PFSK-1 (cell line): Measurements from ENCODE around the gene FADD.

Source experiments
- FOXP2 ChIP-seq: optimal IDR thresholded peaks from 2 replicates; pipeline ENCODE3; 2011; ENCODE audit warnings: borderline replicate concordance, control low read depth, inconsistent platforms; ENCODE audit not compliant: insufficient read depth; ENCODE audit errors: extremely low read length, extremely low read depth
- POLR2AphosphoS5 ChIP-seq: IDR thresholded peaks from 2 replicates; pipeline ENCODE4 v1.6.1; 2012; ENCODE audit warnings: low read depth, mild to moderate bottlenecking, control low read depth, low read length, moderate library complexity
- REST ChIP-seq, 2 experiments: IDR thresholded peaks; 2 replicates each; pipeline versions ENCODE4 v1.6.1 to v1.8.0; 2011 to 2012; ENCODE audit warnings: low read depth in 2 of 2, low read length in 2 of 2, control low read depth in 1 of 2, inconsistent platforms in 1 of 2, mild to moderate bottlenecking in 1 of 2, moderate library complexity in 1 of 2; ENCODE audit not compliant: insufficient read depth in 1 of 2
- SIN3A ChIP-seq: IDR thresholded peaks from 2 replicates; pipeline ENCODE4 v1.6.1; 2012; ENCODE audit warnings: mild to moderate bottlenecking, low read length, moderate library complexity, borderline replicate concordance; ENCODE audit not compliant: insufficient read depth
- TAF1 ChIP-seq: IDR thresholded peaks from 2 replicates; pipeline ENCODE4 v1.6.1; 2012; ENCODE audit warnings: low read length, control low read depth, borderline replicate concordance; ENCODE audit not compliant: insufficient read depth

FADD gene

GRCh38 chr11:70192666-70193410, 10.3 kb upstream of the FADD start:
- no peak for TF ChIP-seq SIN3A
- no peak for TF ChIP-seq FOXP2
- no peak for TF ChIP-seq REST (IDR thresholded peaks at IDR 0.05; ENCODE audit: insufficient read depth in 1 of 2, low read depth in 2 of 2, low read length in 2 of 2)
- TF ChIP-seq TAF1 = no peak
- no peak for TF ChIP-seq POLR2AphosphoS5

- TF ChIP-seq FOXP2 = no peak
- TF ChIP-seq REST (IDR thresholded peaks at IDR 0.05; ENCODE audit: insufficient read depth in 1 of 2, low read depth in 2 of 2, low read length in 2 of 2) = no peak
- TF ChIP-seq POLR2AphosphoS5 = no peak
- TF ChIP-seq TAF1 = no peak
- no peak for TF ChIP-seq SIN3A
Observed at GRCh38 chr11:70193411-70194292, 9.4 kb upstream of the FADD start.

DNA sequence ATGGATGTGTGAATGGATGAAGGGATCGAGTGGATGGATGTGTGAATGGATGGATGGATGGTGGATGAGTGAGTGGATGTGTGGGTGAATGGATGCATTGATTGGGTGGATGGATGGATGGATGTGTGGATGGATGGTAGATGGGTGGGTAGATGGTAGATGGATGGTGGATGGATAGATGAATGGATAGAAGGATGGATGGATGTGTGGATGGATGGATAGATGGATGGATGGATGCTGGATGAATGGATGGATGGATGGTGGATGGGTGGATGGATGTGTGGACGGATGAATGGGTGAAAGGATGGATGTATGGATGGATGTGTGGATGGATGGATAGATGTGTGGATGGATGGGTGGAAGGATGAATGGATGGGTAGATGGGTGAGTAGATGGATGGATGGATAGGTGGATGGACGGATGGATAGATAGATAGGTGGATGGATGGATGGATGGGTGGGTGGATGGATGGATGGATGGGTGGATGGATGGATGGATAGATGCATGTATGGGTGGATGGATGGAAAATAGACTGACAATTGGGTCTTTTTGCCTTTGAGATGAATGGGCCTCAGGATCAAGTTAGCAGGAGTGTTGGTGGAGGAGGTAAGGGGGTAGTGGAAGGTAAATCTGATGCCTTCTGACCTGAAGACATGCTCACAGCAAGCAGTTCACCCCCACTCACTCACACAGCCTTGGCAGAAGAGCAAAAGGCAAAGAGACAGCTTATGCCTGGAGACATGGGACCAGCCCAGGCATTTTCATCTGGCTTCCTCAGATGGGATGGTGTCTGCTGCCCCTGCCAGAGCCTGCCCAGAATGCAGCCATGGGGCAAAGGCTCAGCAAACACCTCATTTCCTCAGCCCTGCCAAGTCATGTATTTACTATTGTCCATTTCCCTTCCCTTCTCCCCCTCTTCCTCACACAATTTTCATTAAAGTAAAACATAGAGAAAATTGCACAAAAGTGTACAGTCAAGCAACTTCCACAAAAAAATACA, 8.0 kb upstream of the FADD start:
- TF ChIP-seq SIN3A = no peak
- no peak for TF ChIP-seq REST (IDR thresholded peaks at IDR 0.05; ENCODE audit: insufficient read depth in 1 of 2, low read depth in 2 of 2, low read length in 2 of 2)
- no peak for TF ChIP-seq TAF1
- TF ChIP-seq FOXP2 = no peak
- no peak for TF ChIP-seq POLR2AphosphoS5

DNA sequence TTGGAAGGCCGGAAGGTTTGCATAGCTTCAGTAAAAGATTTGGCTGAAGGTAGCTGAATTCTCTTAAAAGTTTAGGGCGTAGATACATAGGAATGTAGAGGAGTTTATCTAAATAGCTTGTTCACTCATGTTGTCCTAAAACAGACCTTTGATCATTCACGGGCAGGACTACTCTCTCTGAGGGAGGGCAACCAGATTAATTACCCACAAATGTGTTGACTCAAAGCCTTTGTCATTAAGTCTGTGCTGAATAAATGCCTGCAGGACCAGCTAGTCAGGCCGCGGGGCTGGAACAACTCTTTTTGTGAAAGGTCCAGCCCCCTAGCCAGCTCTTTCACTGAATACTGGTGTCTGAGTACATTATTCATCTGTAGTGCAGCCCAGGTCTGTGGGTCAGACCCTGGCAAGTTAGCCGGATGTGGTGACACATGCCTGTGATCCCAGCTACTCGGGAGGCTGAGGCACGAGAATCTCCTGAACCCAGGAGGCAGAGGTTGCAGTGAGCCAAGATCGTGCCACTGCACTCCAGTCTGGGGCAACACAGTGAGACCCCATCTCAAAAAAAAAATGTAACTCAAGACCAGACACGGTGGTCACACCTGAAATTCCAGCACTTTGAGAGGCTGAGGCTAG, 2.8 kb upstream of the FADD start:
- no peak for TF ChIP-seq FOXP2
- TF ChIP-seq SIN3A = no peak
- TF ChIP-seq REST (IDR thresholded peaks at IDR 0.05; ENCODE audit: insufficient read depth in 1 of 2, low read depth in 2 of 2, low read length in 2 of 2) = no peak
- no peak for TF ChIP-seq POLR2AphosphoS5
- TF ChIP-seq TAF1 = no peak
